OCI-LY3 (cell line): Measurements from ENCODE around the gene ZBTB24.
A peak's percentile ranks its signal among the peaks of the same experiment; 100 is the strongest.

Experiments used
- H2AFZ ChIP-seq: fragments of 200-600, 300-600 bp; shearing (Covaris generic); 2 replicates; pipeline ENCODE4 v1.6.0; 2014; ENCODE audit warnings: antibody characterized with exemption, low read depth, low read length
- H3K27ac ChIP-seq: fragments of 200-600, 300-600 bp; sonication (generic); 2 replicates; pipeline ENCODE4 v1.5.1; 2014; ENCODE audit warnings: mild to moderate bottlenecking, low read length, moderate library complexity, mixed read lengths
- H3K27me3 ChIP-seq: fragments of 200-600, 300-600 bp; sonication (generic); 2 replicates; pipeline ENCODE4 v1.6.1; 2014; ENCODE audit warnings: low read depth, low read length, mixed read lengths
- H3K36me3 ChIP-seq: fragments of 200-600, 300-600 bp; sonication (generic); replicated peaks from 2 replicates; pipeline ENCODE3; 2014; ENCODE audit warnings: low read depth, low read length, mixed read lengths
- H3K4me1 ChIP-seq: fragments of 300-600, 200-600 bp; sonication (generic); 2 replicates; pipeline ENCODE4 v1.6.1; 2014; ENCODE audit warnings: low read length, mixed read lengths
- H3K4me2 ChIP-seq: fragments of 200-600, 300-600 bp; sonication (generic); 2 replicates; pipeline ENCODE4 v1.6.1; 2014; ENCODE audit warnings: low read length, mixed read lengths
- H3K4me3 ChIP-seq: fragments of 300-600, 200-600 bp; sonication (generic); 2 replicates; pipeline ENCODE4 v1.5.1; 2014; ENCODE audit warnings: antibody characterized with exemption, mild to moderate bottlenecking, low read length, moderate library complexity
- H3K79me2 ChIP-seq: fragments of 300-600, 200-600 bp; shearing (Covaris generic); 2 replicates; pipeline ENCODE4 v1.6.1; 2014; ENCODE audit warnings: mild to moderate bottlenecking, low read length, mixed read lengths
- H3K9ac ChIP-seq: fragments of 300-600, 200-600 bp; shearing (Covaris generic); 2 replicates; pipeline ENCODE4 v1.6.0; 2014; ENCODE audit warnings: mild to moderate bottlenecking, low read length, moderate library complexity
- H3K9me3 ChIP-seq: fragments of 200-600, 300-600 bp; shearing (Covaris generic); 2 replicates; pipeline ENCODE4 v1.6.1; 2014; ENCODE audit warnings: low read length, mixed read lengths; ENCODE audit not compliant: insufficient read depth
- H4K20me1 ChIP-seq: fragments of 200-600, 300-600 bp; sonication (generic); 2 replicates; pipeline ENCODE4 v1.6.1; 2016; ENCODE audit warnings: low read length, mixed read lengths; ENCODE audit not compliant: insufficient read depth
- EZH2phosphoT487 ChIP-seq: fragments of 200-600 bp; shearing (Covaris generic); IDR thresholded peaks from 2 replicates; pipeline ENCODE4 v1.6.1; 2018; ENCODE audit warnings: antibody characterized with exemption, mixed run types, low read depth
- TF ChIP-seq, protein P1 (sequence below): fragments of 200-600, 300-600 bp; sonication (generic); IDR thresholded peaks from 2 replicates; pipeline ENCODE4 v1.5.1; 2014; ENCODE audit warnings: antibody characterized with exemption, low read length, low read depth

The ZBTB24 gene

DNA sequence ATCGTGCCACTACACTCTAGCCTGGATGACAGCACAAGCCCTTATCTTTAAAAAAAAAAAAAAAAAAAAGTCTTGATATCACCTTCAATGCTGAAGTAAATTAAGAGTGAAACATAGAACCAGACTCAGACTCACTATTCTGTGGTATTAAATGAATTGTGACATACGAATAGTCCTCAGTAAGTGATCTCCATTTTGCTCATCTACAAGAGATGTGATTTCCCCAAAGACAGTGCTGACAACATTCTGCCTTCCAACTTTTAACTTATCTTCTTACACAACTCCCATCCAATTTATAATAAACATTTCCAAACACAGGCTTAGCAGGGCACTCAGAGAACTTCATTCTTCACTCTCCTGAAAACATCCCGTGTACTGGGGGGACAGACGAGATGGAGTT is 8.0 kb downstream of the ZBTB24 start:
- Histone ChIP-seq H4K20me1 (peaks cover 32% of the 10 kb centered on the region), H3K27ac (no peak overlapping the region), H3K79me2 (peaks cover 80% of the 10 kb centered on the region), H3K27me3 (no peaks in the 10 kb centered on the region), H3K9ac (no peak overlapping the region), H3K4me2 (no peak overlapping the region), H3K36me3 (peaks cover 56% of the 10 kb centered on the region), H3K4me3 (no peak overlapping the region), H3K9me3 (no peaks in the 10 kb centered on the region), H2AFZ (no peak overlapping the region), H3K4me1 (peaks cover 37% of the 10 kb centered on the region)
- TF ChIP-seq EZH2phosphoT487, result no peak
- TF ChIP-seq, protein P1, sequence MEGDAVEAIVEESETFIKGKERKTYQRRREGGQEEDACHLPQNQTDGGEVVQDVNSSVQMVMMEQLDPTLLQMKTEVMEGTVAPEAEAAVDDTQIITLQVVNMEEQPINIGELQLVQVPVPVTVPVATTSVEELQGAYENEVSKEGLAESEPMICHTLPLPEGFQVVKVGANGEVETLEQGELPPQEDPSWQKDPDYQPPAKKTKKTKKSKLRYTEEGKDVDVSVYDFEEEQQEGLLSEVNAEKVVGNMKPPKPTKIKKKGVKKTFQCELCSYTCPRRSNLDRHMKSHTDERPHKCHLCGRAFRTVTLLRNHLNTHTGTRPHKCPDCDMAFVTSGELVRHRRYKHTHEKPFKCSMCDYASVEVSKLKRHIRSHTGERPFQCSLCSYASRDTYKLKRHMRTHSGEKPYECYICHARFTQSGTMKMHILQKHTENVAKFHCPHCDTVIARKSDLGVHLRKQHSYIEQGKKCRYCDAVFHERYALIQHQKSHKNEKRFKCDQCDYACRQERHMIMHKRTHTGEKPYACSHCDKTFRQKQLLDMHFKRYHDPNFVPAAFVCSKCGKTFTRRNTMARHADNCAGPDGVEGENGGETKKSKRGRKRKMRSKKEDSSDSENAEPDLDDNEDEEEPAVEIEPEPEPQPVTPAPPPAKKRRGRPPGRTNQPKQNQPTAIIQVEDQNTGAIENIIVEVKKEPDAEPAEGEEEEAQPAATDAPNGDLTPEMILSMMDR, result no peak

GRCh38 chr6:109473120-109473519 is 9.9 kb downstream of the ZBTB24 start:
- peaks cover 52% of the 10 kb centered on the region for H3K36me3 ChIP-seq
- H3K4me3 ChIP-seq, result no peak overlapping the region
- H2AFZ ChIP-seq, result no peak overlapping the region
- peaks cover 26% of the 10 kb centered on the region for H4K20me1 ChIP-seq
- no peaks in the 10 kb centered on the region for H3K9me3 ChIP-seq
- TF ChIP-seq, protein P1, result no peak
- TF ChIP-seq EZH2phosphoT487, result no peak
- H3K4me1 ChIP-seq, result peaks cover 21% of the 10 kb centered on the region
- no peaks in the 10 kb centered on the region for H3K27me3 ChIP-seq
- H3K4me2 ChIP-seq, result peak overlapping the region; percentile 61; the same call in 1 of the 2 replicates
- H3K27ac ChIP-seq, result no peak overlapping the region
- no peak overlapping the region for H3K9ac ChIP-seq
- H3K79me2 ChIP-seq, result peaks cover 68% of the 10 kb centered on the region

GRCh38 chr6:109472132-109472995 is 10.7 kb downstream of the ZBTB24 start:
- no peak overlapping the region for H2AFZ ChIP-seq
- H3K9me3 ChIP-seq, result no peaks in the 10 kb centered on the region
- no peak overlapping the region for H3K9ac ChIP-seq
- TF ChIP-seq EZH2phosphoT487, result no peak
- TF ChIP-seq, protein P1, result peak; percentile 27
- peaks cover 20% of the 10 kb centered on the region for H4K20me1 ChIP-seq
- peaks cover 19% of the 10 kb centered on the region for H3K4me1 ChIP-seq
- H3K4me3 ChIP-seq, result no peak overlapping the region
- peak overlapping the region; percentile 61 for H3K4me2 ChIP-seq
- H3K27me3 ChIP-seq, result no peaks in the 10 kb centered on the region
- H3K36me3 ChIP-seq, result peaks cover 53% of the 10 kb centered on the region
- H3K79me2 ChIP-seq, result peaks cover 62% of the 10 kb centered on the region
- H3K27ac ChIP-seq, result peak overlapping the region; percentile 44

DNA sequence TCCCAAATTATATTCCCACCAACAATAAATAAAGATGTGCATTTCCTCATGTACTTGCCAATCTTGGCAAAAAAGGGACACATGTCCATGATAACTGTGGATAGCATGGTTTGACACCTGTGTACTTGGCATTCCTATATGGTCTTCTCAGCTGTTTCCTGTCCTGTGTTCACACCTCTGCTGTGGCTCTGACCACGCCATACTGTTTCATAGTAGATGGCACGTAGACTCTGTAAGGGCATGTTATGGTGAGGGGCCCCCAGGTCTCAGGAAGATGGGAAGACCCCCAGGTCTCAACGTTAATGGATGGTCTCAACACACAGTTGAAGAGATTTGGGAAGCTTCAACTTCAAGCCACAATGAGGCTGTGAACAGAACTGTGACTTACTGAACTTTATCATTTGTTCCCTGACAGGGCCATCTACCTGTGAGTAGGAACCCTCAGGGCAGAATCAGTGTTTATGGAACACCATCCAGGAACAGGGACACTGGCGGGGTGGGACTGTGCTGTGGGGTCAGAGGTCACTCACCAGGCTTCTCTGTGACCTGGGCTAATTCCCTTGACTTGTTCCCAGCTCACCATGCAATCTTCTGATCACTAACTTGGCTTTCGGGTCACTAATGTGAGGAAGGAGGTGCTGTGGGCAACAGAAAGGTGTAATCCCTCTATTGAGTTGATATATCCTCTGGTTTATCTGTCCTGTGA is 11.8 kb downstream of the ZBTB24 start:
- H3K4me1 ChIP-seq, result peaks cover 24% of the 10 kb centered on the region
- H3K79me2 ChIP-seq, result peaks cover 53% of the 10 kb centered on the region
- H3K4me2 ChIP-seq, result no peak overlapping the region
- H3K36me3 ChIP-seq, result peaks cover 48% of the 10 kb centered on the region
- H3K9ac ChIP-seq, result no peak overlapping the region
- H3K9me3 ChIP-seq, result no peaks in the 10 kb centered on the region
- no peak for TF ChIP-seq EZH2phosphoT487
- TF ChIP-seq, protein P1, result no peak
- no peak overlapping the region for H2AFZ ChIP-seq
- H3K4me3 ChIP-seq, result no peak overlapping the region
- H3K27ac ChIP-seq, result peak overlapping the region; percentile 44; the same call in 1 of the 2 replicates
- peaks cover 13% of the 10 kb centered on the region for H4K20me1 ChIP-seq
- H3K27me3 ChIP-seq, result no peaks in the 10 kb centered on the region
